ENCODE data around the gene VAMP1. TPM values are rescaled to one million over a fixed set of nuclear protein-coding genes. Genes with fewer than 3 reads are reported as not detected.

The VAMP1 gene
- total RNA-seq, 1 donor from 2014 or later, result 32.9 TPM

DNA sequence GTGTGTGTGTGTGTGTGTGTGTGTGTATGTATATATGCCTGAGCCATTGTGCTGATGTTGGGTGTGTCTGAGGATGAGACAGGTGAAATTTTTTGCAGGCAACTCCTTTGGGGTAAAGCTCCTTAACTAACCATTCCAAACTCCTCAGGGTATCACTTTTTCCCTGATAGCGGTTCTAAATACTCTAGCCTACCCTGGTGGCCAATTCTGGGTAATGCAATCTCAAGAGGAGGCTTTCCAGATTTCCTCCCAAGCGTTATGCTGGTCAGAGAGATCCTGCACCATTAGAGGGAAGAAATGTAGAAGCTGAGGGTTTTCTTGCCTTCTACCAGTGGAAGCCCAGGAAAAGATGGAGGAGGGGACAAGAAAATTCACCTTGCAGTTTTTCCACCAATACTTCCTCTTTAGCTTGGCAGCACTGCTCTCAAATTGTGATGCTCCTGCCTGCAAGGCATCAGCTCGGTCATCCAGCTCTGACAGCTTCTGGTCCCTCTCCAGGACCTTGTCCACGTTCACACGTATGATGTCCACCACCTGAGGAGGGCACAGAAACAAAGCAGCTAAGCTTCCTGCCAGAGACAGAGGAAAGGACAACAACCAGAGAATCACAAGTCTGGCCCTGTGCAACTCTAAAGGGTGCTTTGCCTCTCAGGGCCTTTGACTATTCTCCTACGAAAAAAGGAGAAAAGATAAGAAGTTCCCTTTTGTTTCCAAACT, 4.9 kb downstream of the VAMP1 start:
- intact Hi-C loops (cut with micrococcal nuclease), result loop anchor here (1.0 to 5.0 kb wide), 3 partner anchors 42 to 128 kb away; no protein-coding TSS in a partner anchor
- H3K4me1 Mint-ChIP-seq, result peaks cover 89% of the 10 kb centered on the region
- ChIA-PET CTCF (interaction anchor here (0.6 to 7.1 kb wide), 23 partner anchors 9 to 477 kb away, joined by 3 to 276 read pairs (median 6); partner anchors contain the start of genes CD27, MRPL51 and TAPBPL), POLR2A (interaction anchor here (0.5 to 7.6 kb wide), 9 partner anchors 14 to 75 kb away, joined by 3 to 200 read pairs (median 10); partner anchors contain the start of genes CD27, GAPDH, MRPL51 and TAPBPL)
- H3K9me3 Mint-ChIP-seq, result no peaks in the 10 kb centered on the region
- DNase-seq (no peak), ATAC-seq (ENCODE audit: low read depth) (no peak)
- peaks cover 70% of the 10 kb centered on the region for H3K36me3 Mint-ChIP-seq (ENCODE audit: low read depth)
- no peaks in the 10 kb centered on the region for H3K27me3 Mint-ChIP-seq
- H3K4me3 Mint-ChIP-seq, result no peak overlapping the region
- peak overlapping the region; percentile 69 for H3K27ac Mint-ChIP-seq
- TF ChIP-seq, protein P1, sequence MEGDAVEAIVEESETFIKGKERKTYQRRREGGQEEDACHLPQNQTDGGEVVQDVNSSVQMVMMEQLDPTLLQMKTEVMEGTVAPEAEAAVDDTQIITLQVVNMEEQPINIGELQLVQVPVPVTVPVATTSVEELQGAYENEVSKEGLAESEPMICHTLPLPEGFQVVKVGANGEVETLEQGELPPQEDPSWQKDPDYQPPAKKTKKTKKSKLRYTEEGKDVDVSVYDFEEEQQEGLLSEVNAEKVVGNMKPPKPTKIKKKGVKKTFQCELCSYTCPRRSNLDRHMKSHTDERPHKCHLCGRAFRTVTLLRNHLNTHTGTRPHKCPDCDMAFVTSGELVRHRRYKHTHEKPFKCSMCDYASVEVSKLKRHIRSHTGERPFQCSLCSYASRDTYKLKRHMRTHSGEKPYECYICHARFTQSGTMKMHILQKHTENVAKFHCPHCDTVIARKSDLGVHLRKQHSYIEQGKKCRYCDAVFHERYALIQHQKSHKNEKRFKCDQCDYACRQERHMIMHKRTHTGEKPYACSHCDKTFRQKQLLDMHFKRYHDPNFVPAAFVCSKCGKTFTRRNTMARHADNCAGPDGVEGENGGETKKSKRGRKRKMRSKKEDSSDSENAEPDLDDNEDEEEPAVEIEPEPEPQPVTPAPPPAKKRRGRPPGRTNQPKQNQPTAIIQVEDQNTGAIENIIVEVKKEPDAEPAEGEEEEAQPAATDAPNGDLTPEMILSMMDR (IDR thresholded peaks at IDR 0.05), result no peak

DNA sequence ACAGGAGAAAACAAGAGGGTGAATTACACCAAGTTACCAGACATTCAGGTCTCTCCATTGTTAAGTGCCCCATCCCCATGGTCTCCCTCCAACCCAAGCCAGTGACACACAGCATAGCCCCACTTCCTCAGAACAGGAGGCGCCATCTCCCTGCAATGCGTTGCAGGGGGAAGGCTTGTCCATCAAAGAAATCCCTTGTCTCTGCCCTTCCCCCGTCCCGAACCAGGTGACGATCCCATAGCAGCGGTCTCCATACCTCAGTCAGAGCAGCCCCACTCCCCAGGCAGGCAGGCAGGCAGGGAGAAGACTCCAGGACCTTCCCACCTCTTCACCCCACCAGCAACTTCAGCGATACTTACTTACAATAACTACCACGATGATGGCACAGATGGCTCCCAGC, 5.9 kb downstream of the VAMP1 start:
- Mint-ChIP-seq H3K36me3 (ENCODE audit: low read depth) (peaks cover 74% of the 10 kb centered on the region), H3K4me1 (peaks cover 94% of the 10 kb centered on the region), H3K27me3 (no peaks in the 10 kb centered on the region), H3K9me3 (no peaks in the 10 kb centered on the region), H3K27ac (peak overlapping the region; percentile 99), H3K4me3 (no peak overlapping the region)
- TF ChIP-seq, protein P1 (IDR thresholded peaks at IDR 0.05), result no peak
- ATAC-seq (ENCODE audit: low read depth) (no peak), DNase-seq (no peak)
- POLR2A ChIA-PET, result interaction anchor here (1.0 to 7.6 kb wide), 8 partner anchors 13 to 68 kb away, joined by 5 to 200 read pairs (median 14); partner anchors contain the start of genes CD27, MRPL51 and TAPBPL
- intact Hi-C loops (cut with micrococcal nuclease), result no loop called here
- CTCF ChIA-PET, result interaction anchor here (0.9 to 7.1 kb wide), 14 partner anchors 13 to 476 kb away, joined by 3 to 276 read pairs (median 8); partner anchors contain the start of genes CD27, MRPL51 and TAPBPL

DNA sequence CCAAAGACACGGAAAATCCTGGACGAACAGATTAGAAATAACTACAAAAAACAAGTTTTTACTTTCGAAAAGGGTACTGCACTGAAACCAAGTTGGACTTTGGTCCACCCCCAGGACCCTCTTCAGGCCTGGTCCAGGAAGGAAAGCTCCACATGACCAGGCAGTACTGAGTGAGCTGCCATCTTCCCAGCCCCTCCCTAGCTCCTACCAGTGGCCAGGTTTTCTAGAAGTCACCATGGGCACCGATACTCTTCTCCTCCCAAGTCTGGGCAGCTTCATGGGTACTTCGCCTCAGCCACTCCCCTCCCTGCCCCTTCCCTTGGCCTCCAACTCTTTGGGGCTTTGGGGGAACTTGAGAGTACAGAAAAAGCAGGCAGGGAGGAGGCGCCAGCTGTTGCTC, 6.6 kb downstream of the VAMP1 start:
- Mint-ChIP-seq H3K4me1 (peaks cover 93% of the 10 kb centered on the region), H3K9me3 (no peaks in the 10 kb centered on the region), H3K36me3 (ENCODE audit: low read depth) (peaks cover 80% of the 10 kb centered on the region), H3K27me3 (no peaks in the 10 kb centered on the region), H3K27ac (peak overlapping the region; percentile 99), H3K4me3 (no peak overlapping the region)
- DNase-seq (no peak), ATAC-seq (ENCODE audit: low read depth) (no peak)
- TF ChIP-seq, protein P1 (IDR thresholded peaks at IDR 0.05), result no peak
- intact Hi-C loops (cut with micrococcal nuclease), result no loop called here
- ChIA-PET POLR2A (interaction anchor here (0.8 to 7.6 kb wide), 6 partner anchors 13 to 76 kb away, joined by 3 to 200 read pairs (median 76); partner anchors contain the start of genes CD27, GAPDH, MRPL51 and TAPBPL), CTCF (interaction anchor here (0.9 to 7.1 kb wide), 4 partner anchors 13 to 75 kb away, joined by 3 to 276 read pairs (median 23); no protein-coding TSS in a partner anchor)

DNA sequence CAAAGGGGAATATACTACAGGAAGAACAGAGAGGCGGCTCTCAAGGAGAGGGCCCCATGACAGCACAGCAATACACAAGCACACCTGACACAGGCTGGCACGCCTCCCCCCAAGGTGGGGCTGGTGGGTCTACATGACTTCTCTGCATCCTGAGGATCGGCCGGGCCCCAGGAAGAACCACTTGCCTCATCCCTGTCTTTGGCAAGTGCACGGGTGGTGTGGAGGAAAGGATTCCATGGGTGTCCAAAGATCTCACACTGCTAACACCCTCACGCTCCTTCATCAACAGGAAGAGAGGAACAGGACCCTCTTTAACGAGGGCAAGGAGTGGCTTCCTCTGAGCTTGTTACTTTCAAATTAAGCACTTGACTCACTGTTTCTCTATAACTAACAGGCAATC, 7.3 kb downstream of the VAMP1 start:
- peak overlapping the region; percentile 99 for H3K27ac Mint-ChIP-seq
- H3K27me3 Mint-ChIP-seq, result no peaks in the 10 kb centered on the region
- peaks cover 93% of the 10 kb centered on the region for H3K4me1 Mint-ChIP-seq
- TF ChIP-seq, protein P1 (IDR thresholded peaks at IDR 0.05), result no peak
- DNase-seq, result no peak
- POLR2A ChIA-PET, result interaction anchor here (0.6 to 7.6 kb wide), 8 partner anchors 12 to 76 kb away, joined by 3 to 200 read pairs (median 22); partner anchors contain the start of genes CD27, GAPDH, MRPL51 and TAPBPL
- H3K36me3 Mint-ChIP-seq (ENCODE audit: low read depth), result peaks cover 85% of the 10 kb centered on the region
- CTCF ChIA-PET, result interaction anchor here (0.9 to 7.1 kb wide), 4 partner anchors 12 to 75 kb away, joined by 3 to 276 read pairs (median 23); no protein-coding TSS in a partner anchor
- no peak for ATAC-seq (ENCODE audit: low read depth)
- H3K4me3 Mint-ChIP-seq, result no peak overlapping the region
- no peaks in the 10 kb centered on the region for H3K9me3 Mint-ChIP-seq
- intact Hi-C loops (cut with micrococcal nuclease), result no loop called here
